EL (cell line): ENCODE data around the gene UPK3A.
"Not testable (repeated sequence)": the region's sequence is repeated elsewhere in the genome, so short reads cannot be mapped to it uniquely, and the experiment has no call there.

Experiments used
- DNase-seq: peaks from one replicate; pipeline ENCODE4 v3.0.0-alpha.2; 2016

The UPK3A gene

DNA sequence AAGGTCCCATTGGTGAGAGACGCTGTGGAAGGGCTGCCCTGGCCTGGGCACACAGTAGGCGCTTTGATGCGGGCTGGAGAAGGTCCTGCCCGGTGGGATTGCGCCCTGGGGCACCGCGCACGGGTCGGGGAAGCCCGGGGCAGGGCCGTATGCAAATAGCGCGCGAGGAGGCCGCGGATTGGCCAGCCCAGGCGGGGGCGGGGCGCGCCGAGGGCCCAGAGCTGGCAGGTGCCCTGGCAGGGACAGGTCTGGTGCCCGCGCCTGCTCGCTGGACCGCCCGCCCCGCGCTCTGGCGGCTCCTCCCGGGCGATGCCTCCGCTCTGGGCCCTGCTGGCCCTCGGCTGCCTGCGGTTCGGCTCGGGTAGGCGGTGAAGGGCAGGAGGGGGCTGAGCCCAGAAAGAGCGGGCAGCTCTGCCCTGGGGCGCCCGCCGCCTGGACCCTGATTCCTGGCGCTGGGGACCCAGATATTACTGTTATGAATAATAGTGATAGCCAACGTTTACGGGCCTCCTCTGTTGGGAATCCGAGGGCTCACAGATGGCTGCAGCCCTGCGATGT lies at the start of gene UPK3A:
Gene UPK3A, plus strand, starts transcription at position 245 of the 558 bp plus-strand sequence. Its CDS starts 65 bp downstream, at position 310.
- DNase-seq = no peak

DNA sequence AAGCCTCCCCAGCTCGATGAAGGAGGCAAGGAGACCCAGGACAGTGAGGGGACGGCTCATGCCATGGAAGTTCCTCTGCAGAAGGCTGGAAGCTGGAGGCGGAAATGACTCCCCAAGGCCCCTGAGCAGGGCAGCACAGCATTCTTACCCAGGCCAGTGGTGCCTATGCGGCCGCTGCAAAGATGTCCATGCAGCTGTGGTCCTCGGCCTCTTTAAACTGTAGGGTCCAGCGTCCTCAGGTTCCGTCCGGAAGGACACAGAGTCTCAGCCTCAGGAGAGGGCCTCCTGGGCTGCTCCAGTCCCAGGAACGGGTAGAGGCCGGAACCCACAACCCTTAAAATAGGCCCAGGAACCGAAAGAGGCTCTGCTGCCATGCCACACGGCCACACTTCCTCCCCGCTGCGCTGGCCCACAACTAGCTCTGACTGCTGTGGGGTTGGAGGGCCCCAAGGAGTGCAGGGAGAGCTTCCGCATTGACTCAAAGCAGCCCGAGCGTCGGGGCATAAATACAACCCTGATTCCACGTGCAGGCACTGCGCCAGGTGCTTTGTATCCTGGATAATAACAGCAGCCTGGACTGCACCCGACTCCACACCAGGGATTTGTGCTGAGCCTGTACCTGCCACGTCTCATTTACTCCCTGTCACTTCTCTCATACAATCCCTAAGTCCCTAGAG lies 49.5 kb upstream of the UPK3A start:
- no peak for DNase-seq

DNA sequence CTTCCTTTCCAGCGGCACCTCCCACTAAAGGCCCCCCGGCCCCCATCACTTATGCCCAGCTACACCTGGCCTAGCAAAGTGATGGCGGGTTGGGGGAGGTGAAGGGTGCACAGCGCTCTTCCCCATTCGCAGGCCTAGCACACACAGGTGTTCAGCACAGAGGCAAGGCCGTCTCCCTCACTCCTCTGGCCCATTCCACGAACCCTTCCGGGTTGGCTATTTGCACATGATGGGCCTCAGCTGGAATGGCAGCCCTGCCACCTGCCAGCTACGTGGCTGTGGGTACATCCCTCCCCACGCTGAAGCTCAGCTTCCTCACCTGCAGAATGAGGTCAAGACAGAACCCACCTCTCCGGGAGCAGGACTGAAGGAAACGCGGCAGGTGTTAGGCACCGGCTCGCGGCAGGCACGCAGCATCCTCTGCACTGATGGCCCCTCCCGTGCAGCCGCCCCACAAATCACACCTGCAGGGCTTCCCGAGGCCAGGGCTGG lies 48.9 kb upstream of the UPK3A start:
- no peak for DNase-seq

GRCh38 chr22:45237065-45237990 lies 47.4 kb upstream of the UPK3A start:
- DNase-seq = no peak

DNA sequence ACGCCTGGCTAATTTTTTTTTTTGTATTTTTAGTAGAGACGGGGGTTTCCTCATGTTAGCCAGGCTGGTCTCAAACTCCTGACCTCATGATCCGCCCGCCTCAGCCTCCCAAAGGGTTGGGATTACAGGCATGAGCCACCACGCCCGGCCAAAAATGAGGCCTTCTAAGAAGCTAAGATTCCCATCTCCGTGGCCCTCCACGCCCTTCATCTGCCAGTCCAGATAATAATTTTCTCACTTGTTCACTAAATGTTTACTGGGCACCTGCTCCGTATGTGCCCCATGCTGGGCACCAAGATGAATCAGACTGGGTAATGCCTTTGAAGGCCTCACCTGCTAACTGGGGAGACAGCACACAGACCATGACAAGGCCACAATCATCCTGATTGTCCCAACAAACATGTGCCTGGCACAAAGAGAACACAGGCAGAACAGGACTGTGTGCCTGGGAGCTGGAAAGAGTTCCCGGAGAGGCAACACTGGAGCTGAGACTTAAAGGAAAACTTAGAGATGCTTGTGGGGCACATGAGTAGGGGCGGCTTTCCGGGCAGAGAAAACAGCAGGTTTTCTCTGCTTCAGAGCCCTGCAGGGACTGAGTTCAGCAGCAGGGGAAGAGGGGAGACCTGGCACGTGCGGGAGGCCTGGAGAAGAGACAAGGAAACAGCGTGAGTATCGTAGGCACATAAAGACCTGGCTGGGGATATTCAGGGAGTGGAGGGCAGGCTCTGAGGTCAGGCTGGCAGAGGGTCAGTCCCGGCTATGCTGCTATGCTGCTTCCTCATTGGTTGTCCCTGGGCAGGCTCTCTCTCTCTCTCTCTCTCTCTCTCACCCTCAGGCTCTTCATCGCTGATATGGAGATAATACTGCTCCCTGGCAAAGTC lies 46.4 kb upstream of the UPK3A start:
- no peak for DNase-seq

GRCh38 chr22:45238957-45239680 lies 45.6 kb upstream of the UPK3A start:
- no peak for DNase-seq

DNA sequence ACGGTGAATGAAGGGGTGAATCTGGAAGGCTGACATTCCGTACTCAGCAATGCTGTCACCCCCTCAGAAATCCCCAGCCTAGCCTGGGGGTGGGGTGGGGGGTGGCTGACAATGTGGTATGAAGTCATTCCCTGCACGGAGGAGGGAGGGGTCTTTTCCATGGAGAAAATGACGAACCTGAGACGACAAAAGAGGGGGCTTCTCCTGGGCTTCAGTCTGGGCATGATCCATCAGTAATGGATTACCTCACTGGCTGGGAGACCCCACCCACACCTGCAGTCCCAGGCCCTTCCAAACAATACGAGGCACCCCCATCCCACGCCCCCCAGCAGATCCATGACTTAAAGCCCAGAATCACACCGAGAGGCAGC lies 45.1 kb upstream of the UPK3A start:
- no peak for DNase-seq

DNA sequence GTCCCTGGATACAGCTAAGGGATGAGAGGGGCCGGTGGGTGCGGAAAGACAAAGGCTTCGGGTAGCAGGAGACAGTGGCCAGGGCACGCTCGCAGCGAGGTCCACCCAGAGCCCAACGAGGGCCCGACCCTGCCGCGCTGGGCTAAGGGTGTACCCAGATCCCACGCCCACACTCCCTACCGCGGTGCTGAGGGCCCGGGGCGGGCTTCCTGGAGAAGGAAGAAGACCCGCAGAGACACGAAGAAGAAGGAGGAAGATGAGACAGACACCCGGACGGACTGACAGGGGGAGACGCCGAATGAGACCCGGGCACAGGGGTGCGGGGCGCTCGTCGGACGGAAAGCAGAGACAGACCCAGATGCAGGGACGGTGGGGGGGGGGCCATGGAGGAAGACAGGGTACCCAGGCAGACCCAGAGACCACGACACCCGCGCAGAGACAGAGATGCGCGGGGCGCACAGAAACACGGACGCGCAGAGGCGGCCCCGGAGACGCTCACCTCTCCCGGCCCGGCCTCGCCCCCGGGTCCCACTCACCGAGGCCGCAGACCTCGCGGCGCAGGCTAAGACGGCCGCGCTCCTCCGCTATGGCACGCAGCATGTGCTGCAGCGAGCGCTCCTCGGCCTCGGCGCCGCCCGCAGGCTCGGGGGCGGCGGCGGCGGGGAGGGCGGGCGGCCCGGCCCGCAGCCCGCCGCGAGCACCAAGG lies 44.5 kb upstream of the UPK3A start:
- DNase-seq = peak; percentile 34

GRCh38 chr22:45240810-45241631 lies 43.7 kb upstream of the UPK3A start, which contains the start of gene KIAA0930:
Gene KIAA0930, minus strand, starts transcription at chr22:45240894. Its CDS starts 191 bp downstream, at chr22:45240703.
- DNase-seq = peak; percentile 77

DNA sequence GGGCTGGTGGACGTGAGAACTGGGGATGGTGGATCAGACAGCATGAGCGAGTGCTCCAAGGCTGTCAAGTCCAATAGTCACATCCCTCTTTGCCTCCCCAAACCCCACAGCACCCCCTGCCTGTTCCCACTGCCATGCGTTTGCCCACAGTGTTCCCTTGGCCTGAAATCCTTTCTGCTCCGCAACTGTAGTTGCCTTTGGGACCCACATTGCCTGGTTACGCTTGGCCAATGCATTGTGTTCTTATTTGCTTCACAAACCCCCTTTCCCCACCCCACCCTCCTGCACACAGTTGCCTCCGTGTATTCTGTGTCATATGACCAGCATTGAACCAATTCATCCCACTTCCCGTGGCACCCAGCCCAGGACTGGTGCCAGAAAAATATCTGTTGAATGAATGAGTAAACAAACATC lies 42.0 kb upstream of the UPK3A start:
- DNase-seq = no peak

GRCh38 chr22:45244916-45245315 lies 39.8 kb upstream of the UPK3A start:
- no peak for DNase-seq

DNA sequence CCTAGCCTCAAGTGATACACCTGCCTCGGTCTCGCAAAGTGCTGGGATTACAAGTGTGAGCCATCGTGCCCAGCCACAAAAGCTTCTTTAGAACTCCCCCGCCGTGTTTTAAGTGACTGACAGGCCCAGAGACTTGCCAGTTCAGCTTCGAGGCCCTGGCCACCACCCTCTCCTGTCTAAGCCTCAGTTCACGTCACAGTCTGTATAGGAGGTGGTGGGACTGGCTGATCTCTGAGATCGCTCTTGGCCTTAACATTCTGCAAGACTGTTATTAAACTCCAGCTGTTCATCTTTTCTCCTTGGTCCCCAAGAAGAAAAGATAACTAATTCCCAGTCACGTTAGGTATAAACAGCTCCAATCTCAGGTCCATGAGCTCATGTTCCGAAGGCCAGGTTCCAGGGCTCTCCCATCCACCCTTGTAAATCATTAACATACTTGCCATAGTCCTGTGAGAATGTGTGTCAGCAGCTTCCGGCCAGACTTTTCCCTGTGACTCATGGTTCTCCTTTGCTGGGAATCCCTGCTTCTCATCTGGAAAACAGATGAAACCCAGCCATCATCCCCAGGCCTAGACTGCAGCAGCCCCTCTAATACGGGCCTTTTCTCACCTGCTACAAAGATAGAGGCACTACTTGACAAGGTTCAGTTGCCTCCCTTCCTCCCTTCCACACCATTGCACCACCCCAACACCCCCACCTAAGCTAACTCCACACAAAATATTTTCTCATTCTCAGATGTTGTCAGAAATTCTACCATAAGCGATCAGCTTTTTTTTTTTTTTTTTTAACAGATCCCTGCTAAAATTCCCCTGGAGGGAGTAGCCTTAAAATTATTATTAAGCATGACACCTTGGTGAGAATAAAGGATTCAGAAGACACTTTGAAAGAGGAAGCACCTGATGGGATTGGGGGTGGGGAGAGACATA lies 38.4 kb upstream of the UPK3A start:
- DNase-seq = peak; percentile 96

- no peak for DNase-seq
Measured at GRCh38 chr22:45248832-45249561, 35.8 kb upstream of the UPK3A start.

DNA sequence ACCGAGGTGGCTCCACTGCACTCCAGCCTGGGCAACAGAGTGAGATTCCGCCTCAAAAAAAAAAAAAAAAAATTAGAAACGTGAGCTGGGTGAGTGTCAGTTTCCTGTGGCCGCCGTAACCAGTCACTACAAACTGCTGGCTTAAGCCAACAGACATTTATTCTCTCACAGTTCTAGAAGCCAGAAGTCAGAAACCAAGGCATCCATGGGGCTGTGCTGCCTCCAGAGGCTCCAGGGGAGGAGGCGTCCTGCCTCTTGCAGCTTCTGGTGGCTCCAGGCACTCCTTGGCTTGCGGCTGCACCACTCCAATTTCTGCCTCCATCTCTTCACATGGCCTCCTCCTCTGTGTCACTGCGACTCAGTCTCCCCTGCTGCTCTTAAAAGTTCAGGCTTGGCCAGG lies 32.9 kb upstream of the UPK3A start:
- no peak for DNase-seq

GRCh38 chr22:45253039-45253641 lies 31.6 kb upstream of the UPK3A start:
- no peak for DNase-seq

- DNase-seq = no peak
Measured at GRCh38 chr22:45254388-45254787, 30.4 kb upstream of the UPK3A start.

DNA sequence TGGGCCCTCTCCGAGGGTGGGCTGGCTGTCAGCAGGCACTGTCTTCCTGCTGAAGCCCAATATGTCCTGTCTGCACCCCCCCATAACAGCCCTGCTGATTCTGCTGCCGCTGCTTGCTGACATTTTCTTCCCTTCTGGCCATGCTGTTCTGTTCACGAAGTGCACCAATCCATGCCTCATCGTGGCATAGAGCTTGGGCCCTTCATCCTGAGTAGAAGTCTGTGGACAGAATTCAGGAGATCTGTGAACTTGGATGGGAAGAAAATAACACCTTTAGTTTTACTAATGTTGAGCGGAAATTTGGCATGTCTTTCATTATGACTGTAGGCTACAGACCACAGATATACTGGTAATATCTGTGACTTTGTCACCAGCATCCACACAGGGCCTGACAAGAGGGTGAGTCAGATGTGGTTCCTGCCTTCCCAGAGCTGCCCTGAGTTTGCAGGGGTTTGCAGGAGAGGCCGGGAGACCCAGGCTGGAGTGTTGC lies 29.9 kb upstream of the UPK3A start:
- DNase-seq = no peak

DNA sequence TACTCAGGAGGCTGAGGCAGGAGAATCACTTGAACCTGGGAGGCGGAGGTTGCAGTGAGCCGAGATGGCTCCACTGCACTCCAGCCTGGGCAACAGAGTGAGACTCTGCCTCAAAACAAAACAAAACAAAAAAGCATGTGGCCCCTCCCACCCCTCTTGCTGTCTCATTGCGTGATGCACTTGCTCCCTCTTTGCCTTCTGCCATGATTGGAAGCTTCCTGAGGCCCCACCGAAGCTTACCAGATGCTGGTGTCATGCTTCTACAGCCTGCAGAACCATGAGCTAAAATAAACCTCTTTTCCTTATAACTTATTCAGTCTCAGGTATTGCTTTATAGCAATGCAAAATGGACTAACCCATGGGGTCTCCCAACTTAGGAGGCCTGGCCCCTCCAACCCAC lies 26.8 kb upstream of the UPK3A start:
- DNase-seq = not testable (repeated sequence)
